ENCODE results near the gene REPS2.
"Not testable (repeated sequence)": the region's sequence is repeated elsewhere in the genome, so short reads cannot be mapped to it uniquely, and the experiment has no call there.

REPS2 gene

GRCh38 chrX:16964976-16965375, 18.5 kb downstream of the REPS2 start:
- H3K27ac ChIP-seq (ENCODE audit: low read depth, low read length); H3K27me3 ChIP-seq (ENCODE audit: control insufficient read depth in 1 of 2, insufficient read depth in 2 of 2, low read length in 2 of 2); H3K9ac ChIP-seq (ENCODE audit: low read length); H3K4me3 ChIP-seq (ENCODE audit: low read depth in 1 of 2, low read length in 2 of 2); H3K9me3 ChIP-seq (ENCODE audit: low read length); H3K4me1 ChIP-seq (ENCODE audit: insufficient read depth, low read length); H3K36me3 ChIP-seq (ENCODE audit: insufficient read depth, low read length): not testable (repeated sequence)

DNA sequence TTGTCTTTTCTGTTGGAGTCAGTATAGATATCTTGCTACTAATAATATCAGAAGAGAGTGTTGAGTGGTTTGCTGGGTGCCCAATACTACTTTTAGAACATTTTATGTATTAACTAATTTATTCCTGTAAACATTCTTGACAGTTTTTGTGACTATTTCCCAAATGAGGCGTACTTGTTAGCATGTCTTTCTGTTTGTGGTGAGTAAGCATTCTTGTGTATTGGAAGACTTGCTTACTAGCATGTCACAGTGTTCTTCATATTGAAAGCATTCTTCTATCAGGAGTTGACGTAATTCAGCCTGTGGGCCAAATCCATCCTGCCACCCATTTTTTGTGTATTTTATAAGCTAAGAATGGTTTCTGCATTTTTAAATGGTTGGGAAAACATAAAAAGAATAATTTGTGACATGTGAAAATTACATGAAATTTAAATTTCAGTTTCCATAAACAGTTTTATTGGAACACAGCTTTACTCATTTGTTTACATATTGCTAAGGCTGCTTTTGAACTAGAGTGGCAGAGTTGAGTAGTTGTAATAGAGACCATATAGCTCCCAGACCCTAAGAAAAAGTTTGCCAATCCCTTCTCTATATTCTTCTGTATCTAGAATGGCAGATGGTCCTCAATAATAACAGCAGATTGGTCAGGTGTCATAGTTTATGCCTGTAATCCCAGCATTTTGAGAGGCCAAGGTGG, 20.4 kb downstream of the REPS2 start:
- Histone ChIP-seq H3K9me3 (ENCODE audit: low read length) (no peaks in the 10 kb centered on the region), H3K4me1 (ENCODE audit: insufficient read depth, low read length) (no peaks in the 10 kb centered on the region), H3K27me3 (ENCODE audit: control insufficient read depth in 1 of 2, insufficient read depth in 2 of 2, low read length in 2 of 2) (no peaks in the 10 kb centered on the region), H3K36me3 (ENCODE audit: insufficient read depth, low read length) (no peaks in the 10 kb centered on the region), H3K27ac (ENCODE audit: low read depth, low read length) (no peak overlapping the region), H3K9ac (ENCODE audit: low read length) (no peak overlapping the region), H3K4me3 (ENCODE audit: low read depth in 1 of 2, low read length in 2 of 2) (no peak overlapping the region)

- not testable (repeated sequence) for H3K4me3 ChIP-seq (ENCODE audit: low read depth in 1 of 2, low read length in 2 of 2); H3K27ac ChIP-seq (ENCODE audit: low read depth, low read length); H3K36me3 ChIP-seq (ENCODE audit: insufficient read depth, low read length); H3K9me3 ChIP-seq (ENCODE audit: low read length); H3K27me3 ChIP-seq (ENCODE audit: control insufficient read depth in 1 of 2, insufficient read depth in 2 of 2, low read length in 2 of 2); H3K4me1 ChIP-seq (ENCODE audit: insufficient read depth, low read length); H3K9ac ChIP-seq (ENCODE audit: low read length)
Observed at GRCh38 chrX:16968753-16969152, 22.3 kb downstream of the REPS2 start.

GRCh38 chrX:16970977-16971376, 24.5 kb downstream of the REPS2 start:
- no peaks in the 10 kb centered on the region for H3K36me3 ChIP-seq (ENCODE audit: insufficient read depth, low read length)
- no peak overlapping the region for H3K4me3 ChIP-seq (ENCODE audit: low read depth in 1 of 2, low read length in 2 of 2)
- no peak overlapping the region for H3K9ac ChIP-seq (ENCODE audit: low read length)
- H3K27me3 ChIP-seq (ENCODE audit: control insufficient read depth in 1 of 2, insufficient read depth in 2 of 2, low read length in 2 of 2), result no peaks in the 10 kb centered on the region
- H3K9me3 ChIP-seq (ENCODE audit: low read length), result no peaks in the 10 kb centered on the region
- no peaks in the 10 kb centered on the region for H3K4me1 ChIP-seq (ENCODE audit: insufficient read depth, low read length)
- no peak overlapping the region for H3K27ac ChIP-seq (ENCODE audit: low read depth, low read length)

- H3K9me3 ChIP-seq (ENCODE audit: low read length), result no peaks in the 10 kb centered on the region
- no peak overlapping the region for H3K9ac ChIP-seq (ENCODE audit: low read length)
- no peak overlapping the region for H3K27ac ChIP-seq (ENCODE audit: low read depth, low read length)
- no peaks in the 10 kb centered on the region for H3K36me3 ChIP-seq (ENCODE audit: insufficient read depth, low read length)
- no peaks in the 10 kb centered on the region for H3K27me3 ChIP-seq (ENCODE audit: control insufficient read depth in 1 of 2, insufficient read depth in 2 of 2, low read length in 2 of 2)
- no peaks in the 10 kb centered on the region for H3K4me1 ChIP-seq (ENCODE audit: insufficient read depth, low read length)
- H3K4me3 ChIP-seq (ENCODE audit: low read depth in 1 of 2, low read length in 2 of 2), result no peak overlapping the region
Observed at GRCh38 chrX:16971694-16972093, 25.2 kb downstream of the REPS2 start.

- Histone ChIP-seq H3K36me3 (ENCODE audit: insufficient read depth, low read length) (no peaks in the 10 kb centered on the region), H3K4me1 (ENCODE audit: insufficient read depth, low read length) (peaks cover 10% of the 10 kb centered on the region), H3K27ac (ENCODE audit: low read depth, low read length) (no peak overlapping the region), H3K27me3 (ENCODE audit: control insufficient read depth in 1 of 2, insufficient read depth in 2 of 2, low read length in 2 of 2) (no peaks in the 10 kb centered on the region), H3K4me3 (ENCODE audit: low read depth in 1 of 2, low read length in 2 of 2) (no peak overlapping the region), H3K9me3 (ENCODE audit: low read length) (no peaks in the 10 kb centered on the region), H3K9ac (ENCODE audit: low read length) (no peak overlapping the region)
Observed at GRCh38 chrX:16975233-16975632, 28.8 kb downstream of the REPS2 start.

- H3K27ac ChIP-seq (ENCODE audit: low read depth, low read length), result no peak overlapping the region
- H3K9ac ChIP-seq (ENCODE audit: low read length), result no peak overlapping the region
- H3K27me3 ChIP-seq (ENCODE audit: control insufficient read depth in 1 of 2, insufficient read depth in 2 of 2, low read length in 2 of 2), result no peaks in the 10 kb centered on the region
- no peaks in the 10 kb centered on the region for H3K9me3 ChIP-seq (ENCODE audit: low read length)
- no peak overlapping the region for H3K4me3 ChIP-seq (ENCODE audit: low read depth in 1 of 2, low read length in 2 of 2)
- H3K36me3 ChIP-seq (ENCODE audit: insufficient read depth, low read length), result no peaks in the 10 kb centered on the region
- H3K4me1 ChIP-seq (ENCODE audit: insufficient read depth, low read length), result peaks cover 10% of the 10 kb centered on the region
Observed at GRCh38 chrX:16977771-16978170, 31.3 kb downstream of the REPS2 start.

- H3K27me3 ChIP-seq (ENCODE audit: control insufficient read depth in 1 of 2, insufficient read depth in 2 of 2, low read length in 2 of 2), result no peaks in the 10 kb centered on the region
Observed at GRCh38 chrX:16978193-16978984, 31.9 kb downstream of the REPS2 start.

DNA sequence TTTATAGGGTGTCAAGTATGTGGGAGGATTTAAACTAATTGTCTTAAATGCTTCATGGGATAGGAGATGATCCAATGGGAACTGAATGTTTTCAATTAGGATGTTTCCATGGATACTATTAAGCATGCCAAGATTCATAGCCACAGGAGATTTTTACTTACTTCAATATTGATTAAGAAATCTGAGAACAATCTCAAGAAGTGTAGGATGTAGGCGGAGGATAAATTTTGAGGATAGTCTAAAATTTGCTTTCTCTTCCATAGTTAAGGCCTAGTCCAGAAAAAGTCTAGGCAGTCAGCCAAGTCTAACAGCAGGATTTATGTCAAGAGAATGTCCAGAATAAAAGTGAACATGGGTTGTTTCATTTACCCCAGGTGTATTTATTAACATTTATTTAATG, 32.8 kb downstream of the REPS2 start:
- Histone ChIP-seq H3K36me3 (ENCODE audit: insufficient read depth, low read length) (no peaks in the 10 kb centered on the region), H3K4me1 (ENCODE audit: insufficient read depth, low read length) (peaks cover 10% of the 10 kb centered on the region), H3K9me3 (ENCODE audit: low read length) (no peaks in the 10 kb centered on the region), H3K4me3 (ENCODE audit: low read depth in 1 of 2, low read length in 2 of 2) (no peak overlapping the region), H3K27me3 (ENCODE audit: control insufficient read depth in 1 of 2, insufficient read depth in 2 of 2, low read length in 2 of 2) (no peaks in the 10 kb centered on the region), H3K9ac (ENCODE audit: low read length) (no peak overlapping the region), H3K27ac (ENCODE audit: low read depth, low read length) (no peak overlapping the region)

More at GRCh38 chrX:16978193-16978984, 31.9 kb downstream of the REPS2 start:
- H3K9ac ChIP-seq (ENCODE audit: low read length), result no peak overlapping the region
- no peaks in the 10 kb centered on the region for H3K36me3 ChIP-seq (ENCODE audit: insufficient read depth, low read length)
- H3K27ac ChIP-seq (ENCODE audit: low read depth, low read length), result no peak overlapping the region
- H3K9me3 ChIP-seq (ENCODE audit: low read length), result no peaks in the 10 kb centered on the region
- no peak overlapping the region for H3K4me3 ChIP-seq (ENCODE audit: low read depth in 1 of 2, low read length in 2 of 2)
- peaks cover 10% of the 10 kb centered on the region for H3K4me1 ChIP-seq (ENCODE audit: insufficient read depth, low read length)

- no peak overlapping the region for H3K9ac ChIP-seq (ENCODE audit: low read length)
- H3K9me3 ChIP-seq (ENCODE audit: low read length), result no peaks in the 10 kb centered on the region
- H3K36me3 ChIP-seq (ENCODE audit: insufficient read depth, low read length), result no peaks in the 10 kb centered on the region
- peaks cover 10% of the 10 kb centered on the region for H3K4me1 ChIP-seq (ENCODE audit: insufficient read depth, low read length)
- H3K27me3 ChIP-seq (ENCODE audit: control insufficient read depth in 1 of 2, insufficient read depth in 2 of 2, low read length in 2 of 2), result no peaks in the 10 kb centered on the region
- no peak overlapping the region for H3K27ac ChIP-seq (ENCODE audit: low read depth, low read length)
- H3K4me3 ChIP-seq (ENCODE audit: low read depth in 1 of 2, low read length in 2 of 2), result no peak overlapping the region
Observed at GRCh38 chrX:16981209-16981608, 34.8 kb downstream of the REPS2 start.

DNA sequence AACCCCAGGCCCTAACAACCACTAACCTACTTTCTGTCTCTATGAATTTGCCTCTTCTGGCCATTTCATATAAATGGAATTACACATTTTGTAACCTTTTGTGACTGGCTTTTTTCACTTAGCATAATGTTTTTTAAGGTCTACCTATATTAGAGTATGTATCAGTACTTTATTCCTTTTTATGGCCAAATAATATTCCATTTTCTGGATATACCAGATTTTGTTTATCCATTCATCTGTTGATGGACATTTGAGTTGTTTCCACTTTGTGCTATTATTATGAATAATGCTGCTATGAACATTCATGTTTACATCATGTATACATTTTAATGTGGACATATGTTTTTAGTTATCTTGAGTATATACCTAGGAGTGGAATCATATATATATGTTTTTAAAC, 35.5 kb downstream of the REPS2 start:
- H3K27ac ChIP-seq (ENCODE audit: low read depth, low read length), result no peak overlapping the region
- H3K36me3 ChIP-seq (ENCODE audit: insufficient read depth, low read length), result no peaks in the 10 kb centered on the region
- H3K27me3 ChIP-seq (ENCODE audit: control insufficient read depth in 1 of 2, insufficient read depth in 2 of 2, low read length in 2 of 2), result no peaks in the 10 kb centered on the region
- no peak overlapping the region for H3K4me3 ChIP-seq (ENCODE audit: low read depth in 1 of 2, low read length in 2 of 2)
- H3K9me3 ChIP-seq (ENCODE audit: low read length), result no peaks in the 10 kb centered on the region
- no peak overlapping the region for H3K9ac ChIP-seq (ENCODE audit: low read length)
- H3K4me1 ChIP-seq (ENCODE audit: insufficient read depth, low read length), result peaks cover 10% of the 10 kb centered on the region

DNA sequence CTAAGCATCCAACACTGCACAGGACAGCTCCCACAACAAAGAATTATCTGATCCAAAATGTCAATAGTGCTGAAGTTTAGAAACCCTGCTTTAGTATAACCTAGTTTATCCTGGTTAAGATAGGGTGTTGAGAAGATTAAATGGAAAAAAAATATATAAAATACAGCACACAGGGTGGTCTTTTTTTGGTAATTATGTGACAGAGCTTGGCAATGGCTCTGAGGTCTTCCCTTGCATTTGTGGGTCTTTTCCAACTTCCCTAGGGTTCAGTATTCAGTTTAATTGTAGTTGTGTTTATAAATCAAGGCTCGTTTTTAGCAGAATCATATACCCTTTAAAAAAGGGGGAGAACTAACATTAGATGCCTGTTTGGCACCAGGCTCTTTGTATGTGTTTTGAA, 36.6 kb downstream of the REPS2 start:
- Histone ChIP-seq H3K9ac (ENCODE audit: low read length) (no peak overlapping the region), H3K4me3 (ENCODE audit: low read depth in 1 of 2, low read length in 2 of 2) (no peak overlapping the region), H3K36me3 (ENCODE audit: insufficient read depth, low read length) (no peaks in the 10 kb centered on the region), H3K27ac (ENCODE audit: low read depth, low read length) (no peak overlapping the region), H3K27me3 (ENCODE audit: control insufficient read depth in 1 of 2, insufficient read depth in 2 of 2, low read length in 2 of 2) (no peaks in the 10 kb centered on the region), H3K4me1 (ENCODE audit: insufficient read depth, low read length) (peaks cover 10% of the 10 kb centered on the region), H3K9me3 (ENCODE audit: low read length) (peaks cover 4% of the 10 kb centered on the region)
